CD14-positive monocyte (primary cell): ENCODE measurements around the gene POLDIP3. TPM values are rescaled to one million over a fixed set of nuclear protein-coding genes. Genes with fewer than 3 reads are reported as not detected.

Source experiments
- DNase-seq, 3 donors: peaks; one replicate each; pipeline ENCODE4 v3.0.0-alpha.2; 2011 to 2022
- H2AFZ ChIP-seq: 2 replicates; pipeline ENCODE4 v1.6.0; 2012; ENCODE audit warnings: mild to moderate bottlenecking, low read depth, low read length, inconsistent platforms; ENCODE audit not compliant: insufficient read depth, poor library complexity, severe bottlenecking
- H3K27ac ChIP-seq, 2 donors: 1 replicate in 1 of 2; 2 replicates in 1 of 2; pipeline ENCODE4 v1.5.1; 2012 to 2013; ENCODE audit warnings: low read length in 2 of 2, control low read depth in 1 of 2, inconsistent platforms in 1 of 2, low read depth in 1 of 2, mild to moderate bottlenecking in 1 of 2
- H3K27me3 ChIP-seq, 2 donors: one replicate each; pipeline versions ENCODE4 v1.6.0 to v1.6.1; 2011 to 2013; ENCODE audit warnings: low read length in 2 of 2; ENCODE audit not compliant: control insufficient read depth in 2 of 2, insufficient read depth in 2 of 2
- H3K36me3 ChIP-seq, 2 donors: replicated peaks in 1 of 2; 1 replicate in 1 of 2; 2 replicates in 1 of 2; pipeline versions ENCODE4 v1.5.1 to v1.6.1; 2012 to 2013; ENCODE audit warnings: low read length in 2 of 2, control low read depth in 1 of 2, inconsistent platforms in 1 of 2, mild to moderate bottlenecking in 1 of 2; ENCODE audit not compliant: insufficient read depth in 2 of 2, control insufficient read depth in 1 of 2
- H3K4me1 ChIP-seq, 2 donors: 1 replicate in 1 of 2; 2 replicates in 1 of 2; pipeline versions ENCODE4 v1.5.1 to v1.6.1; 2012 to 2013; ENCODE audit warnings: low read length in 2 of 2, control low read depth in 1 of 2, inconsistent platforms in 1 of 2, mild to moderate bottlenecking in 1 of 2, moderate library complexity in 1 of 2; ENCODE audit not compliant: insufficient read depth in 2 of 2, control insufficient read depth in 1 of 2
- H3K4me2 ChIP-seq: replicated peaks from 2 replicates; pipeline ENCODE3; 2012; ENCODE audit warnings: low read length, moderate library complexity, mild to moderate bottlenecking; ENCODE audit not compliant: poor library complexity, severe bottlenecking; ENCODE audit errors: extremely low read depth
- H3K4me3 ChIP-seq, 3 experiments: fragments of 200-600 bp in 1 of 3; sonication (generic) in 1 of 3; replicated peaks in 1 of 3; 1 replicate in 2 of 3; 2 replicates in 1 of 3; pipeline ENCODE4 v1.5.1; 2011 to 2013; ENCODE audit warnings: low read length in 3 of 3, mild to moderate bottlenecking in 3 of 3, control low read depth in 2 of 3, low read depth in 2 of 3, inconsistent platforms in 1 of 3, moderate library complexity in 1 of 3
- H3K79me2 ChIP-seq: 2 replicates; pipeline ENCODE4 v1.6.0; 2012; ENCODE audit warnings: mild to moderate bottlenecking, control low read depth, inconsistent platforms, low read length, moderate library complexity; ENCODE audit not compliant: insufficient read depth
- H3K9ac ChIP-seq: 2 replicates; pipeline ENCODE4 v1.6.0; 2017; ENCODE audit warnings: low read length, mild to moderate bottlenecking; ENCODE audit not compliant: insufficient read depth, poor library complexity, severe bottlenecking
- H3K9me3 ChIP-seq, 2 donors: replicated peaks in 1 of 2; 1 replicate in 1 of 2; 2 replicates in 1 of 2; pipeline versions ENCODE4 v1.5.1 to v1.6.1; 2012 to 2013; ENCODE audit warnings: low read length in 2 of 2, control low read depth in 1 of 2; ENCODE audit not compliant: control insufficient read depth in 1 of 2, insufficient read depth in 1 of 2
- H4K20me1 ChIP-seq: 2 replicates; pipeline ENCODE4 v1.6.0; 2012; ENCODE audit warnings: mild to moderate bottlenecking, low read length, control low read depth, moderate library complexity; ENCODE audit not compliant: insufficient read depth
- H3K27ac Mint-ChIP-seq, 7 donors: one replicate each; pipeline ENCODE4 v1.8.0; 2020; ENCODE audit warnings: mild to moderate bottlenecking in 7 of 7, mixed read lengths in 7 of 7, moderate library complexity in 6 of 7, inconsistent platforms in 2 of 7
- H3K27me3 Mint-ChIP-seq, 3 donors: one replicate each; pipeline ENCODE4 v1.8.0; 2021 to 2022; ENCODE audit warnings: low read depth in 3 of 3, mild to moderate bottlenecking in 3 of 3, mixed read lengths in 3 of 3, moderate library complexity in 3 of 3, inconsistent platforms in 1 of 3
- H3K36me3 Mint-ChIP-seq, 2 donors: one replicate each; pipeline ENCODE4 v1.8.0; 2020; ENCODE audit warnings: mixed read lengths in 2 of 2, inconsistent platforms in 1 of 2, mild to moderate bottlenecking in 1 of 2
- H3K4me1 Mint-ChIP-seq: one replicate; pipeline ENCODE4 v1.8.0; 2020; ENCODE audit warnings: mild to moderate bottlenecking, mixed read lengths
- H3K4me3 Mint-ChIP-seq, 2 donors: one replicate each; pipeline ENCODE4 v1.8.0; 2020; ENCODE audit warnings: mild to moderate bottlenecking in 2 of 2, mixed read lengths in 2 of 2, moderate library complexity in 1 of 2
- H3K9me3 Mint-ChIP-seq, 7 donors: one replicate each; pipeline ENCODE4 v1.8.0; 2020 to 2022; ENCODE audit warnings: mixed read lengths in 7 of 7, mild to moderate bottlenecking in 6 of 7, moderate library complexity in 6 of 7, inconsistent platforms in 2 of 7
- CTCF ChIP-seq: fragments of 200-600 bp; IDR thresholded peaks from one replicate; pipeline ENCODE4 v1.8.0; 2022; ENCODE audit warnings: antibody characterized with exemption, mild to moderate bottlenecking
- WGBS: methylation state at CpG from one replicate; pipeline ENCODE4 v1.1.5; 2013; ENCODE audit warnings: missing lambda C conversion rate; ENCODE audit not compliant: insufficient coverage; 5-methylcytosine and 5-hydroxymethylcytosine counted together
- intact Hi-C, 2 donors: fragments of 100-400 bp; cut with micrococcal nuclease; formaldehyde crosslinking; loops; one replicate each; pipeline versions ENCODE4 v1.15.0 to v1.15.1; 2023
- polyA plus RNA-seq, 3 donors: library from polyadenylated mRNA; depleted of rRNA in 1 of 3; unstranded in 2 of 3; stranded (reverse) in 1 of 3; fragments of 300-500 nt in 2 of 3; fragments of >200 nt in 1 of 3; fragmentation: Illumina TruSeq in 2 of 3; gene quantifications; 1 replicate in 2 of 3; 2 replicates in 1 of 3; pipeline ENCODE4 v1.2.3, GENCODE V29; 2012 to 2021

The POLDIP3 gene
- polyA plus RNA-seq, 3 donors = 46.3 to 55.3 (median 53.8) TPM

GRCh38 chr22:42615092-42615859 lies 593 bp upstream of the POLDIP3 start:
- intact Hi-C loops = loop anchor here in 1 of 2 donors (5.0 to 10.0 kb wide), 2 partner anchors 537 to 990 kb away; partner anchors contain the start of genes DESI1, TSPO and XRCC6
- no peaks in the 10 kb centered on the region for H3K9me3 ChIP-seq
- no peaks in the 10 kb centered on the region for H3K27me3 ChIP-seq
- H4K20me1 ChIP-seq = peaks cover 34% of the 10 kb centered on the region
- 0% methylated on average over 27 of the region's 35 CpGs for WGBS
- DNase-seq = peak; percentile 91 to 97 (median 97)
- peak overlapping the region; percentile 91 for H3K4me2 ChIP-seq
- peak overlapping the region; percentile 97 to 100 (median 99) for H3K27ac Mint-ChIP-seq
- H3K36me3 ChIP-seq = peaks cover 17 to 31% of the 10 kb centered on the region in 2 donors
- peaks cover 43% of the 10 kb centered on the region for H3K79me2 ChIP-seq
- H3K9me3 Mint-ChIP-seq = no peaks in the 10 kb centered on the region
- no peak for TF ChIP-seq CTCF
- peak overlapping the region; percentile 55 for H2AFZ ChIP-seq
- peaks cover 20 to 40% of the 10 kb centered on the region in 2 donors for H3K36me3 Mint-ChIP-seq
- H3K9ac ChIP-seq = peak overlapping the region; percentile 96
- peaks cover 56% of the 10 kb centered on the region for H3K4me1 Mint-ChIP-seq
- peaks cover 42 to 59% of the 10 kb centered on the region in 2 donors for H3K4me1 ChIP-seq
- H3K4me3 Mint-ChIP-seq = peak overlapping the region; percentile 69 to 95
- H3K27ac ChIP-seq = peak overlapping the region; percentile 90 to 100
- peak overlapping the region in 2 of 3 experiments; percentile 55 to 96 for H3K4me3 ChIP-seq
- peaks cover 0 to 3% (median 3%) of the 10 kb centered on the region in 3 donors for H3K27me3 Mint-ChIP-seq

GRCh38 chr22:42613872-42614301 lies 796 bp downstream of the POLDIP3 start:
- TF ChIP-seq CTCF = no peak
- H3K4me3 ChIP-seq = peak overlapping the region; percentile 55 to 96 (median 73)
- peaks cover 48% of the 10 kb centered on the region for H4K20me1 ChIP-seq
- Mint-ChIP-seq H3K27me3 (peaks cover 0 to 3% (median 3%) of the 10 kb centered on the region in 3 donors), H3K27ac (peak overlapping the region; percentile 97 to 99 (median 99)), H3K9me3 (no peaks in the 10 kb centered on the region), H3K4me3 (peak overlapping the region; percentile 87 to 96), H3K36me3 (peaks cover 17 to 33% of the 10 kb centered on the region in 2 donors), H3K4me1 (peaks cover 67% of the 10 kb centered on the region)
- peaks cover 11 to 25% of the 10 kb centered on the region in 2 donors for H3K36me3 ChIP-seq
- H3K9ac ChIP-seq = peak overlapping the region; percentile 96
- peak; percentile 74 to 89 (median 87) for DNase-seq
- peak overlapping the region; percentile 91 for H3K4me2 ChIP-seq
- no peaks in the 10 kb centered on the region for H3K27me3 ChIP-seq
- peaks cover 52 to 71% of the 10 kb centered on the region in 2 donors for H3K4me1 ChIP-seq
- WGBS = 0% methylated on average over 2 of the region's 10 CpGs
- intact Hi-C loops = loop anchor here in 1 of 2 donors (10.0 kb wide), 1 partner anchor 989 kb away; the partner anchor contains the start of genes DESI1 and XRCC6
- H3K27ac ChIP-seq = peak overlapping the region; percentile 90 to 100
- H3K9me3 ChIP-seq = no peaks in the 10 kb centered on the region
- peak overlapping the region; percentile 55 for H2AFZ ChIP-seq
- H3K79me2 ChIP-seq = peaks cover 56% of the 10 kb centered on the region
